ENCODE measurements around the gene CDK14. TPM values are rescaled to one million over a fixed set of nuclear protein-coding genes. Genes with fewer than 3 reads are reported as not detected.

CDK14 gene
- total and polyA plus RNA-seq, 2 donors (not counting 1 experiment from before 2014, with no cell fraction given), result 42.1 to 167 TPM

DNA sequence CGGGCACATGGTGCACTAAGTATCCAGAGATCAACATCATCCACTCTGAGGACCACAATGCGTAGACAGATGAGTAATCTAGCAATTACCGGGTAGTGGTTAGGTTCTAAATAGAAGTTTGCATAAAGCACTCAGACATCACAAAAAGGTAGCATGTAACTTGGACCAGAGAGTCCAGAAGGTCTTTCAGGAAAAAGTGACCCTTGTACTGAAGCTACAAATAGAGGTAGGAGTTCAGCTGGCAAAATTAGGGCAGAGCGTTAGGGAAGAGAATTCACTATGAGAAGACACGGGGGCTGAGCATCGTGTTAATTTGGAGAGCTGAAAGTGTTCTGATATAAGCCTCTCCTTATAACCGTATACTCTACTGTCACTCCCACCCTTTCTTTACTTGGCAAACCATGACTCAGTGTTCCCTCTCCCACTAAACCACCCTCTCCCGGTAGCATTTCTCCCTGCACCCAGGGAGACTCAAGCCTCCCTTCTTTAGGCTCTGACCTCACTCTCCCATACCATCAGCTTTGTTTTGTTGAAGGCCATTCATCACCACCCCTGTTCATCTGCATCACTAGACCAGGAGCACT lies 445.9 kb downstream of the CDK14 start:
- Histone ChIP-seq H3K9ac (ENCODE audit: low read length) (no peak overlapping the region), H3K4me2 (replicated peaks; ENCODE audit: low read depth, low read length, poor library complexity, severe bottlenecking) (no peak overlapping the region), H3K4me1 (ENCODE audit: control insufficient read depth in 2 of 2, insufficient read depth in 2 of 2, low read length in 2 of 2) (no peaks in the 10 kb centered on the region), H2AFZ (ENCODE audit: insufficient read depth, low read depth, low read length, poor library complexity, severe bottlenecking) (no peak overlapping the region), H3K36me3 (replicated peaks in 1 of 2; ENCODE audit: control extremely low read depth in 1 of 2, control insufficient read depth in 1 of 2, extremely low read depth in 1 of 2, insufficient read depth in 2 of 2, low read length in 1 of 2) (peaks cover 0 to 22% of the 10 kb centered on the region in 2 experiments), H3K9me3 (ENCODE audit: control extremely low read depth in 1 of 3, control insufficient read depth in 2 of 3, insufficient read depth in 1 of 3, low read length in 2 of 3) (no peaks in the 10 kb centered on the region), H4K20me1 (ENCODE audit: control insufficient read depth, insufficient read depth, low read length, poor library complexity, severe bottlenecking) (no peaks in the 10 kb centered on the region), H3K27me3 (replicated peaks in 1 of 4; ENCODE audit: control extremely low read depth in 1 of 4, control insufficient read depth in 3 of 4, insufficient read depth in 4 of 4, low read length in 3 of 4) (no peaks in the 10 kb centered on the region), H3K4me3 (ENCODE audit: control extremely low read depth in 1 of 5, extremely low read depth in 1 of 5, insufficient read depth in 1 of 5, low read depth in 2 of 5, low read length in 4 of 5) (no peak overlapping the region), H3K27ac (ENCODE audit: low read length in 2 of 2) (no peak overlapping the region), H3K79me2 (ENCODE audit: control insufficient read depth, insufficient read depth, low read length) (no peaks in the 10 kb centered on the region)
- no peak for TF ChIP-seq EZH2 (IDR thresholded peaks at IDR 0.05; ENCODE audit: borderline replicate concordance, insufficient read depth, low read depth, low read length, poor library complexity, severe bottlenecking)
- TF ChIP-seq, protein P1, sequence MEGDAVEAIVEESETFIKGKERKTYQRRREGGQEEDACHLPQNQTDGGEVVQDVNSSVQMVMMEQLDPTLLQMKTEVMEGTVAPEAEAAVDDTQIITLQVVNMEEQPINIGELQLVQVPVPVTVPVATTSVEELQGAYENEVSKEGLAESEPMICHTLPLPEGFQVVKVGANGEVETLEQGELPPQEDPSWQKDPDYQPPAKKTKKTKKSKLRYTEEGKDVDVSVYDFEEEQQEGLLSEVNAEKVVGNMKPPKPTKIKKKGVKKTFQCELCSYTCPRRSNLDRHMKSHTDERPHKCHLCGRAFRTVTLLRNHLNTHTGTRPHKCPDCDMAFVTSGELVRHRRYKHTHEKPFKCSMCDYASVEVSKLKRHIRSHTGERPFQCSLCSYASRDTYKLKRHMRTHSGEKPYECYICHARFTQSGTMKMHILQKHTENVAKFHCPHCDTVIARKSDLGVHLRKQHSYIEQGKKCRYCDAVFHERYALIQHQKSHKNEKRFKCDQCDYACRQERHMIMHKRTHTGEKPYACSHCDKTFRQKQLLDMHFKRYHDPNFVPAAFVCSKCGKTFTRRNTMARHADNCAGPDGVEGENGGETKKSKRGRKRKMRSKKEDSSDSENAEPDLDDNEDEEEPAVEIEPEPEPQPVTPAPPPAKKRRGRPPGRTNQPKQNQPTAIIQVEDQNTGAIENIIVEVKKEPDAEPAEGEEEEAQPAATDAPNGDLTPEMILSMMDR (IDR thresholded peaks at IDR 0.05), result no peak
- 97% methylated on average over 3 of the region's 8 CpGs for WGBS (ENCODE audit: insufficient coverage)
- Mint-ChIP-seq H3K27ac (no peak overlapping the region), H3K9me3 (ENCODE audit: insufficient read depth) (no peaks in the 10 kb centered on the region), H3K27me3 (no peaks in the 10 kb centered on the region), H3K4me3 (no peak overlapping the region), H3K4me1 (peaks cover 5% of the 10 kb centered on the region)
- no peak for ATAC-seq (ENCODE audit: low read depth)
- ChIA-PET CTCF (interaction anchor here (1.3 kb wide), 1 partner anchor 413 kb away, joined by 3 read pairs; no protein-coding TSS in a partner anchor), POLR2A (no interaction called here)
- intact Hi-C loops (cut with micrococcal nuclease), result no loop called here
- DNase-seq, result no peak

DNA sequence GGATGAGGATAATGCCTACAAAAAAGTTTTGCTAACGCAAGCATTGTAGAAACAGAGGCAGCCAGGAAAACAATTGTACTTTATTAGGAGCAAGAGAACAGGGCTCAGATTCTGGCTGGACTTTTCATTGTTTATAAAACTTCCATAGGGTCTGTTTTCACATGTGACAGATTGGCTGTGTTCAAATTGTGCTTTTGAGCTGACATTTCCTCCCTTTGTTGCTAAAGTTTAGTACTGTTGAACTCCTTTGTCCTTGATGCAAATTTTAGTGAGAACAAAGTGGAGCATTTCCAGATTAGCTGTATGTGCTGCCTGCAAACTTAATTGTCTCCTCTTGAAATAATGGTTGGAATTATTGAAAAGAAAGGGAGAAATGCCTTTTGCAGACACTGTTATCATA lies 447.1 kb downstream of the CDK14 start:
- no peak overlapping the region for H3K27ac ChIP-seq (ENCODE audit: low read length in 2 of 2)
- no peak for ATAC-seq (ENCODE audit: low read depth)
- H3K9ac ChIP-seq (ENCODE audit: low read length), result no peak overlapping the region
- 100% methylated on average over 1 of the region's 1 CpG for WGBS (ENCODE audit: insufficient coverage)
- peaks cover 0 to 22% of the 10 kb centered on the region in 2 experiments for H3K36me3 ChIP-seq (replicated peaks in 1 of 2; ENCODE audit: control extremely low read depth in 1 of 2, control insufficient read depth in 1 of 2, extremely low read depth in 1 of 2, insufficient read depth in 2 of 2, low read length in 1 of 2)
- Mint-ChIP-seq H3K27ac (no peak overlapping the region), H3K9me3 (ENCODE audit: insufficient read depth) (no peaks in the 10 kb centered on the region), H3K4me3 (no peak overlapping the region), H3K27me3 (no peaks in the 10 kb centered on the region), H3K4me1 (peaks cover 5% of the 10 kb centered on the region)
- intact Hi-C loops (cut with micrococcal nuclease), result no loop called here
- CTCF ChIA-PET, result no interaction called here
- DNase-seq, result no peak
- H3K9me3 ChIP-seq (ENCODE audit: control extremely low read depth in 1 of 3, control insufficient read depth in 2 of 3, insufficient read depth in 1 of 3, low read length in 2 of 3), result no peaks in the 10 kb centered on the region
- TF ChIP-seq, protein P1 (IDR thresholded peaks at IDR 0.05), result no peak
- TF ChIP-seq EZH2 (IDR thresholded peaks at IDR 0.05; ENCODE audit: borderline replicate concordance, insufficient read depth, low read depth, low read length, poor library complexity, severe bottlenecking), result no peak
- no peak overlapping the region for H3K4me2 ChIP-seq (replicated peaks; ENCODE audit: low read depth, low read length, poor library complexity, severe bottlenecking)
- no peaks in the 10 kb centered on the region for H4K20me1 ChIP-seq (ENCODE audit: control insufficient read depth, insufficient read depth, low read length, poor library complexity, severe bottlenecking)
- H2AFZ ChIP-seq (ENCODE audit: insufficient read depth, low read depth, low read length, poor library complexity, severe bottlenecking), result no peak overlapping the region
- H3K4me3 ChIP-seq (ENCODE audit: control extremely low read depth in 1 of 5, extremely low read depth in 1 of 5, insufficient read depth in 1 of 5, low read depth in 2 of 5, low read length in 4 of 5), result no peak overlapping the region
- no peaks in the 10 kb centered on the region for H3K27me3 ChIP-seq (replicated peaks in 1 of 4; ENCODE audit: control extremely low read depth in 1 of 4, control insufficient read depth in 3 of 4, insufficient read depth in 4 of 4, low read length in 3 of 4)
- no peaks in the 10 kb centered on the region for H3K79me2 ChIP-seq (ENCODE audit: control insufficient read depth, insufficient read depth, low read length)
- H3K4me1 ChIP-seq (ENCODE audit: control insufficient read depth in 2 of 2, insufficient read depth in 2 of 2, low read length in 2 of 2), result no peaks in the 10 kb centered on the region
- POLR2A ChIA-PET, result no interaction called here
